Kidney epithelial cell (primary cell): ENCODE measurements around the gene MYBPC2. TPM values are rescaled to one million over a fixed set of nuclear protein-coding genes. Genes with fewer than 3 reads are reported as not detected.
A peak's percentile ranks its signal among the peaks of the same experiment; 100 is the strongest.

ENCODE experiments used
- DNase-seq: peaks from one replicate; pipeline ENCODE4 v3.0.0-alpha.2; 2010; ENCODE audit warnings: low read depth
- H3K27me3 ChIP-seq: 2 replicates; pipeline ENCODE4 v1.6.0; 2011; ENCODE audit warnings: low read length; ENCODE audit not compliant: control insufficient read depth, insufficient read depth
- H3K36me3 ChIP-seq: 2 replicates; pipeline ENCODE4 v1.5.1; 2011; ENCODE audit warnings: low read length; ENCODE audit not compliant: control insufficient read depth, insufficient read depth
- H3K4me3 ChIP-seq: 2 replicates; pipeline ENCODE4 v1.5.1; 2011; ENCODE audit warnings: low read depth, mild to moderate bottlenecking, control low read depth, low read length
- CTCF ChIP-seq: IDR thresholded peaks from 2 replicates; pipeline ENCODE4 v1.5.1; 2011; ENCODE audit warnings: mild to moderate bottlenecking, moderate library complexity, low read length, control low read depth, inconsistent platforms; ENCODE audit not compliant: insufficient read depth, poor library complexity, severe bottlenecking
- total RNA-seq: library from RNA; depleted of rRNA; stranded (reverse); fragments of >200 nt; gene quantifications from 2 replicates; pipeline ENCODE4 v1.2.3, GENCODE V29; 2015

Gene MYBPC2
- total RNA-seq, 1 donor from 2014 or later, result 0.21 TPM

- H3K4me3 ChIP-seq, result peak within 1 kb of the TSS; percentile 69
- TF ChIP-seq CTCF, result no peak
- peak; percentile 97 for DNase-seq
- peaks cover 9% of the 10 kb centered on the region for H3K27me3 ChIP-seq
- no peaks in the 10 kb centered on the region for H3K36me3 ChIP-seq
Observed at GRCh38 chr19:50511069-50511822, 78.6 kb downstream of the MYBPC2 start, which contains the start of gene JOSD2. Gene JOSD2, minus strand, starts transcription at chr19:50511191. Its CDS starts 760 bp downstream, at chr19:50510431.

GRCh38 chr19:50512112-50512998 lies 79.7 kb downstream of the MYBPC2 start:
- Histone ChIP-seq H3K36me3 (no peaks in the 10 kb centered on the region), H3K27me3 (peaks cover 9% of the 10 kb centered on the region), H3K4me3 (no peak overlapping the region)
- TF ChIP-seq CTCF, result no peak
- no peak for DNase-seq

DNA sequence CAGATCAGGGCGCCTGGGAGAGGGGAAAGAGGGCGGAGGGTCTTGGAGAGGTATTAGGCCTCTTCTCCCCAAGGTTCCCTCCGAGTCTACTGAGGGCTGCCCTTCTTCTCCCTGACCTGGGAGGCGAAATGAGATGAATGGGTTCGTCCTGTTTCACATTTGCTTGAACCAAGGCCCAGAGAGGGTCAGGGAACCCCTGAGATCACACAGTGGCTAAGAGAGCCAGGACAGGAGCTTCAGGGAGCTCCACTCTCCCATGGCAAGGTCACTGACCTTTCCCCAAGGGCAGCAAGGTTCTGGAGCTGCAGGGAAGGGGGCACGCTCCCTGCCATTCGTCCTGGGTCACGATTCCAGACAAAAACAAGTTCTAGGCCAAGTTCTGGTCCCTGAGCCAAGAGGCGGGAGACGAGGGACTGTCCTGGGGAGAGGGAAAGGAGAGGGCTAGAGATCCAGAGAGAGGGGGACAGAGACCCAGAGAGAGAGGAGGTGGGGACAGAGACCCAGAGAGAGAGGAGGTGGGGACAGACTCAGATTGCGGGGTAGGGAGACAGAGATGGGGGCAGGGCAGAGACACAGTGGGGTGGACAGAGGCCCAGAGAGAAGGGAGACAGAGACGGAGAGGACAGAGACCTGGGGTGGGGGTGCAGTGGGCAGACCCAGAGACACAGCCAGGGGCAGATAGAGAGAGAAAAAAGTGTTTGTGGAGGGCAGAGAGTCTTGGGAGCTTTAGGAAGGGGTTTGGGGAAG lies 80.5 kb downstream of the MYBPC2 start:
- no peak for TF ChIP-seq CTCF
- peaks cover 9% of the 10 kb centered on the region for H3K27me3 ChIP-seq
- DNase-seq, result no peak
- no peak overlapping the region for H3K4me3 ChIP-seq
- no peaks in the 10 kb centered on the region for H3K36me3 ChIP-seq

DNA sequence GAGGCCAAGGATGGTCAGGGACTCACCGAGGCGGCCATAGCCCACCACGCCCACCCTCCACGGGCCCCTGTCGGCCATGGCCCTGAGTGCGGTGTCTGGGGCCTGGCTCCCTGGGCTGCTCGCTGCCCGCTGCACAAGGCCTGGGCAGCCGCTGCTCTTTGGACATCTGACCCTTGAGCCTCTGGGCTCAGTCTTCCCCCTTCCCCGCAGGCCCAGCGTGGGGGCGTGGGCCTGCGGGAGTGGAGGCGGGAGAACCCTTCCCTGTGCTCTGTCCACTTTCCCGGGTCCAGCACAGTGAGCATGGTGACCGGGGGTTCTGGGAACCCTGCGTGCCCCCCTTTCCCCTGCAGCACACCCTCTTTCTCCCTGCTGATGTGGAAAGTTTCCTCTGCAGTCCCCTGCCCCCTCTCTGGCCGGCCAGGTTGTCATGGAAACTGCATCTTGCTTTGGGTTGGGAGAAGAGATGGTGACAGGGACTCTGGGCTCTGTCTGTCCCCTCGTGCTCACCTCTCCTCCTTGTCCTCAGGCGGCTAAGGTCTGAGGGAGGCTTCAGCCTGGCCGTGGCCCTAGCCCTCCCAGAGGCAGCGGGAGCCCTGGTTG lies 81.2 kb downstream of the MYBPC2 start, which contains the start of gene ASPDH:
ASPDH (minus strand) TSS at position 168 of the 600 bp plus-strand sequence; CDS start at position 78, 90 bp downstream.
- no peak for DNase-seq
- Histone ChIP-seq H3K27me3 (peaks cover 9% of the 10 kb centered on the region), H3K36me3 (no peaks in the 10 kb centered on the region), H3K4me3 (no peak within 1 kb of the TSS)
- no peak for TF ChIP-seq CTCF

DNA sequence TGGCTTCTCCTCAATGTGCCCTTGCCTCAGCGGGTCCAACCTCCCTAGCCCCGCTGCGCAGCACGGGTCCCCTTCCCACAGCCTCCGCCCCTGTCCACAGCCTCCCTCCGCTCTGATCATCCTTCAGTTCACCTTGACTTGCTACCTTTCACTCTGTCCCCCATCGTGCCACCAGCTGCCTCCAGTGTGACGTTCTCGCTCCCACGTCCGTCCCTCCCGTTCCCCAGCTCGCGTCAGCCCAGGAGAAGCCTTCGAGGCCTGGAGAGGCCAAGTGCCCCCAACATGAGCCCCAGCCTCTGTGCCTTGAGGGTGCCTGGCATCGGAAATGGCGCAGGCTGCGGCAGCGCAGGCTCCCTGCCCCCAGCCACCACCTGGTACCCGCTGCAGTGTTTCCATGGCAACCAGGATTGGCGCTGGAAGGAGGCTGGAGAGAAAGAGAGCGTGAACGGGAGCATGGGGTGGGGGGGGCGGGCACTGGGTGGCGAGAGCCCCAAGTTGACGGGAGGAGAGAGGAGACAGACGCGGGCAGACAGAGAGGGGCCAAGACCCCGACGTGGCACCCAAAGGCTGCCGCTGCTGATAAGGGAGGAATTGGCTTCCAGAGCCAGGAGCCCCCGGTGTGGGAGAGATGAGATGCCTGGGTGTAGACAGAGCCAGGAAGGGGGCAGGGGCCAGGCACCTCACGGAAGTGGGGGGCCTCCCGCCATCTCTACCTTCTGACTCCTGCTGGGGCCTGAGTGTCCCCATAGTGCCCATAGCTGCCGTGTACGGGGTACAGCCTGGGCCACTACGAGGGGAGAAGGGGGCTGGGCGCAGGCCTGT lies 81.9 kb downstream of the MYBPC2 start:
- TF ChIP-seq CTCF, result no peak
- Histone ChIP-seq H3K27me3 (peaks cover 9% of the 10 kb centered on the region), H3K36me3 (no peaks in the 10 kb centered on the region), H3K4me3 (no peak overlapping the region)
- no peak for DNase-seq
